ENCODE data around the gene CHN1. TPM values are rescaled to one million over a fixed set of nuclear protein-coding genes. Genes with fewer than 3 reads are reported as not detected.

The CHN1 gene
- total RNA-seq, 1 donor from 2014 or later = 14.2 TPM

DNA sequence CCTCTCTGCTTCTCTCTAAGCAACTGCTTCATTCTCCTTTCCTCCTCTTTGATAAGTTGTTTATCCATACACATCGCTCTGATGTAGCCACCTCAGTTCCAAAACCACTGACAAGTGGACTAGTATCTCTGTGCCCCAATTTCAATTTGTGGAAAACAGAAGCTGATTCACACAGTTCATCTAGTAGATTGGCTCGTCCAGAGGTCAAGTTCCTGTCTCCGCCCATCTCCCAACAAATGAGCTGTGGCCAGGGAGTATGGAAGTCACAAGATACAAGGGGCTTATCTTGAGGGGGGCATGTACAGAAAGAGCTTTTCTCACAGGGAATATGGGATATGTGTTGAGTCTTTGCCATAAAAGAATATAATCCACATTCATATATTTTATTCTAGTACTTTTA is 17.7 kb upstream of the CHN1 start:
- intact Hi-C loops (cut with micrococcal nuclease) = no loop called here

DNA sequence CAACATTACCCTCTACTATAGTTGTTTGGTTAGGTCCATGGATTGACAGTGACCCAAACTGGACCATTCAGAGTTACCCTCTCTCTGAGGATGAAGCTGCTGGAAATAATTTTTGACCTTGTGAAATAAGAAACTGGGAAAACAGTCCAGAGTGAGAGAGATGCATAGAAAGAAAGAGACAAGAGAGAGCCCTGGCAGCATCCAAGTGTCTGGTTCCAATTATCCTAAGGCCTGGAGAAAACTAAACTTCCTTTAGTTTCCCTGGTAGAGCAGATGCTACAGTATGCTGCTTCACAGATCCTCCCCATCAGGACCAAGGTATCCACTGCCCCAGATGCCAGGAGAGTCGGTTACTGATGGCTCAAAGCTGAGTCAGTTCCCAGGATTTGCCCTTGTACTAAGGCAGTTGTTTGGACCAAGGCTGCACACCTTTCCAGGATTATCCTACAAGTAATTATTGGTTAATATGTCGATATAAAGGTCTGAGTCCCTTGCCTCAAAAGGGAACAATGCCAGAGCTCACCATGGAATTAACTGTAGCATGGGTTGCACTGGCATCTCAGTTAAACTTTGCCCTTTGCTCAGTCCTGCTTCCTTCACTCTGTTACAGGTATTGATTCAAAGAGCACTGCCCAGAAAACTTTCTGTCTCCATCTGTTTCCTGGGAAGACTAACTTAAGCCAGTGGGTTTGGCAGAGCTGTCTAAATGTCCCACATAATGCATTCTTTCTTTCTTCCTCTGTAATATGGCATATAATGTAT is 14.6 kb upstream of the CHN1 start:
- intact Hi-C loops (cut with micrococcal nuclease) = no loop called here
- Histone ChIP-seq H3K27me3 (ENCODE audit: low read depth) (no peaks in the 10 kb centered on the region), H3K4me1 (peaks cover 6% of the 10 kb centered on the region), H3K4me3 (no peak overlapping the region), H3K36me3 (no peaks in the 10 kb centered on the region), H3K27ac (replicated peaks) (no peak overlapping the region), H3K9me3 (replicated peaks) (no peaks in the 10 kb centered on the region)
- TF ChIP-seq, protein P1, sequence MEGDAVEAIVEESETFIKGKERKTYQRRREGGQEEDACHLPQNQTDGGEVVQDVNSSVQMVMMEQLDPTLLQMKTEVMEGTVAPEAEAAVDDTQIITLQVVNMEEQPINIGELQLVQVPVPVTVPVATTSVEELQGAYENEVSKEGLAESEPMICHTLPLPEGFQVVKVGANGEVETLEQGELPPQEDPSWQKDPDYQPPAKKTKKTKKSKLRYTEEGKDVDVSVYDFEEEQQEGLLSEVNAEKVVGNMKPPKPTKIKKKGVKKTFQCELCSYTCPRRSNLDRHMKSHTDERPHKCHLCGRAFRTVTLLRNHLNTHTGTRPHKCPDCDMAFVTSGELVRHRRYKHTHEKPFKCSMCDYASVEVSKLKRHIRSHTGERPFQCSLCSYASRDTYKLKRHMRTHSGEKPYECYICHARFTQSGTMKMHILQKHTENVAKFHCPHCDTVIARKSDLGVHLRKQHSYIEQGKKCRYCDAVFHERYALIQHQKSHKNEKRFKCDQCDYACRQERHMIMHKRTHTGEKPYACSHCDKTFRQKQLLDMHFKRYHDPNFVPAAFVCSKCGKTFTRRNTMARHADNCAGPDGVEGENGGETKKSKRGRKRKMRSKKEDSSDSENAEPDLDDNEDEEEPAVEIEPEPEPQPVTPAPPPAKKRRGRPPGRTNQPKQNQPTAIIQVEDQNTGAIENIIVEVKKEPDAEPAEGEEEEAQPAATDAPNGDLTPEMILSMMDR (IDR thresholded peaks at IDR 0.05; ENCODE audit: borderline replicate concordance) = no peak
- no peak for DNase-seq

More for the DNA sequence above, 17.7 kb upstream of the CHN1 start:
- no peaks in the 10 kb centered on the region for H3K4me1 ChIP-seq
- TF ChIP-seq, protein P1 (IDR thresholded peaks at IDR 0.05; ENCODE audit: borderline replicate concordance) = no peak
- no peak for DNase-seq
- H3K9me3 ChIP-seq (replicated peaks) = no peaks in the 10 kb centered on the region
- no peak overlapping the region for H3K4me3 ChIP-seq
- no peak overlapping the region for H3K27ac ChIP-seq (replicated peaks)
- no peaks in the 10 kb centered on the region for H3K36me3 ChIP-seq
- H3K27me3 ChIP-seq (ENCODE audit: low read depth) = no peaks in the 10 kb centered on the region

DNA sequence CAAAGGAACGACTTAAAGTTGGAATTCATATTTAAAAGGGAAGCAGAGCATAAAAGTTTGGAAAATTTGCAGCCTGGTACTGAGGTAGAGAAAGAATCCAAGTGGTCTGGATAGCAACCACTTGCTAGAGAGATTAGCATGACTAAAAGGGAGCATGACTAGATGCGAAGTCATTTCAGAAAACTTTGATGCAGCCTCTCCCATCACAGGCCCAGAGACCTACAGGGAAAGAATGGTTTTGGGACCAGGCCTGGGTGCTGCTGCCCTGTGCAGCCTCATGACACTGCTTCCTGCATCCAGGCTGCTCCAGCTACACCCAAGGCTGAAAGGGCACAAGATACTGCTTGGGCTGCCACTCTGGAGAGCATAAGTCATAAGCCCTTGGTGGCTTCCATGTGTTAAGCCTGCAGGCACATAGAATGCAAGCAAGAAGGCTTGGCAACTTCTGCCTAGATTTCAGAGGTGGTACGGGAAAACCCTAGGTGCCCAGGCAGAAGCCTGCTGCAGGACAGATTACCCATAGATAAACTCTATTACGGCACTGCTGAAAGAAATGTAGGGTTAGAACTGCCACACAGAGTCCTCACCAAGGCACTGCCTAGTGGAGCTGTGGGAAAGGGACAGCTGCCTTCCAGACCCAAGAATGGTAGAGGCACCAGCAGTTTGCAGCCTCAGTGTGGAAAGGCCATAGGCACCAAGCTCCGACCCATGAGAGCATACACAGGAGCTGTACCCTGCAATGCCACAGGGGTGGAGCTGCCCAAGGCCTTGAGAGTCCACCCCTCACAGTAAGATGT is 12.6 kb upstream of the CHN1 start:
- intact Hi-C loops (cut with micrococcal nuclease) = no loop called here
- Histone ChIP-seq H3K36me3 (no peaks in the 10 kb centered on the region), H3K27ac (replicated peaks) (no peak overlapping the region), H3K9me3 (replicated peaks) (no peaks in the 10 kb centered on the region), H3K4me1 (peaks cover 9% of the 10 kb centered on the region), H3K4me3 (no peak overlapping the region), H3K27me3 (ENCODE audit: low read depth) (no peaks in the 10 kb centered on the region)
- no peak for DNase-seq
- TF ChIP-seq, protein P1 (IDR thresholded peaks at IDR 0.05; ENCODE audit: borderline replicate concordance) = no peak

DNA sequence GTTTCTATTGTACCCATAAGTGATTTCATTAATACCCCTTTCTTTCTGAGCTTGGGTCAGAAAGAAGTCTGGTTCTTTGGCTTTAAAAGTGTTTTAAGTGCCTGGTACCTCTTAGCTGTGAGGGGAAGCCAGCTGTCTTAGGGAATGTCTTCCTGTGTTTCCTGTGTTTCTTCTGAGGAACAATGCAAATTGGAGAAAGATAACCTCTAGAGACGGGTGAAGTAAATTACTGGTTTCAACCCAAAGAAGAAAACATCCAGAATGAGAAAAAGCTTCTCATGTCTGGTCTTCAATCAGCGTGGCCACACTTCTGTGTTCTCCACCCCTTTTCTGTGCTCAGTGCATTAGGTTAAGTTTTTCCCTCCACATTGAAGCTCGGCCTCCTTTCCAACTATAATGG is 10.2 kb upstream of the CHN1 start:
- Histone ChIP-seq H3K4me1 (peaks cover 23% of the 10 kb centered on the region), H3K27ac (replicated peaks) (peak overlapping the region; percentile 64), H3K9me3 (replicated peaks) (no peaks in the 10 kb centered on the region), H3K4me3 (no peak overlapping the region), H3K36me3 (no peaks in the 10 kb centered on the region), H3K27me3 (ENCODE audit: low read depth) (no peaks in the 10 kb centered on the region)
- TF ChIP-seq, protein P1 (IDR thresholded peaks at IDR 0.05; ENCODE audit: borderline replicate concordance) = no peak
- intact Hi-C loops (cut with micrococcal nuclease) = no loop called here
- DNase-seq = no peak

DNA sequence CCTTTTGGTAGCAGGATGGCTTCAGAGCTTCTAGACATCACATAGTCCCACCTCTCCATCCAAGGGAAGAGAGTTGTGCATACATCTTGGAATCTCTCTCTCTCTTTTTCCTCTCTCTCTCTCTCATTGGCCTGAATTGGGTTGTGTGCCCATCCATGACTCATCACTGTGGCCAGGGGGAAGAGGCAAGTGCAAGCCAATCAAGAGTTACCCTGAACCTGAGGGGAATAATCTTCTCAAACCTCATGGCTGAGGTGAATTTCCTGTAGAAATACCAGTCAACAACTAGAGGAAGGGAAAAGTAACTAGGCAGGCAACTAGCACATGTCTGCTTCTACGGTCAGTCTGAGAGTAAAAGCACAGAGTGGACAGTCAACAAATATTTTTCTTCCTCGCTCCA is 7.3 kb upstream of the CHN1 start:
- intact Hi-C loops (cut with micrococcal nuclease) = no loop called here
- peaks cover 49% of the 10 kb centered on the region for H3K4me1 ChIP-seq
- no peaks in the 10 kb centered on the region for H3K27me3 ChIP-seq (ENCODE audit: low read depth)
- TF ChIP-seq, protein P1 (IDR thresholded peaks at IDR 0.05; ENCODE audit: borderline replicate concordance) = no peak
- H3K36me3 ChIP-seq = no peaks in the 10 kb centered on the region
- H3K4me3 ChIP-seq = no peak overlapping the region
- H3K27ac ChIP-seq (replicated peaks) = no peak overlapping the region
- no peaks in the 10 kb centered on the region for H3K9me3 ChIP-seq (replicated peaks)
- no peak for DNase-seq

Measured in left ventricle myocardium inferior (tissue), 1 donor.